Measurements from ENCODE around the gene YTHDF1.

The YTHDF1 gene

DNA sequence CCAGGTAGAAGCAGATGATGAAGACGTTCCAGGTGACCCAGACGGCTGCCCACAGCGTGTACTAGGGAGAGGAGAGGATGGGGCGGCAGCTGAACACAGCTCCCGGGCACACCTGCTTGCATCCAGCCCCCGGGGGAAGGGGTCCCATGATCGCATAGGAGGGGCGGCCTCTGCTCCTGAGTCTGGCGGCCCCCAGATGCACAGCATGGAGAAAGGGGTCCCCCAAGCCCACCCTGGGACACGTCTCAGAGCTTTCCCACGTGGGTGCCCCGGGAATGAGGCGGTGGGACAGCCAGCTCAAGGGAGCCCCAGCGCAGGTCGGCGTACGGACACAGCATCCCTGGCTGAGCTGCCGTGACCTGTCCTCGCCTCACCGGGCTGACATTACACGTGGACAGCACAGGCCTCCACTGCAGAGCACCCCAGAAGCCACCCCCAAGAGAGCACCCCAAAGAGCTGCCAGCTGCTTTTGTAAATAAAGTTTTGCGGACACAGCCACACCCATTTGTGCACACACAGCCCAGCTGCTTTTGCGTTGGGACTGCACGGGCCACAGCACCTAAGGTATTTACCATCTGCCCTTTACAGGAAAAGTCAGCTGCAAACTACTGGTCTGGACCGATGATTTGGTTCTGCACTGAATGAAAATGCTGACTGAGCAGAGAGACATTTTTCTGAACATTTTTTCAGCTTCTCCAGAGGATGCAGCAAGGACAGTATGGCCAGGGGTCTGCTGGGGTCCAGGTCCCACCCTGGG, 33.1 kb upstream of the YTHDF1 start:
- no peak for DNase-seq (ENCODE audit: low spot score)

- DNase-seq (ENCODE audit: low spot score), result no peak
Observed at GRCh38 chr20:63247671-63248228, 31.8 kb upstream of the YTHDF1 start.

- no peak for DNase-seq (ENCODE audit: low spot score)
Observed at GRCh38 chr20:63246490-63247288, 30.8 kb upstream of the YTHDF1 start.

DNA sequence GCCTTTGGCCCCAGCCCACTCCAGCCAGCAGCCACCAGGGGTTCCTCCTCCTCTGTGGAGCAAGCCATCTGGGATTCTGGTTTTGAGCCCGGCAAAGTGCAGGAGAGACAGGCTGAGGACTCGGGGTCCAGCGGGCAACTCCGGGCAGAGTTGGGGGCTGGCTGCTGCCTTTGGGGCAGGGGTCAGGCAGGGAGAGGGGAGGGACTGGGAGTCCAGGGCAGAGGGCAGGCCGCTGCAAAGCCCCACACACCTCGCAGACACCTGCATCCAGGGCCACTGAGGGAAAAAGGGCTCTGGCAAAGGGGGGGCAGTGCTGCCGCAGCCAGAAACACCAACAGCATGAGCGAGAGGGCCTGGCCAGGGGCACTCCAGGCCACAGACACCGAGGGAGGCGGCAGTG, 28.5 kb upstream of the YTHDF1 start:
- no peak for DNase-seq (ENCODE audit: low spot score)

GRCh38 chr20:63243604-63244247, 27.8 kb upstream of the YTHDF1 start:
- DNase-seq (ENCODE audit: low spot score), result no peak

- DNase-seq (ENCODE audit: low spot score), result no peak
Observed at GRCh38 chr20:63242736-63243135, 26.8 kb upstream of the YTHDF1 start.

- DNase-seq (ENCODE audit: low spot score), result no peak
Observed at GRCh38 chr20:63241272-63241671, 25.3 kb upstream of the YTHDF1 start.

GRCh38 chr20:63240004-63240403, 24.1 kb upstream of the YTHDF1 start:
- no peak for DNase-seq (ENCODE audit: low spot score)

- DNase-seq (ENCODE audit: low spot score), result no peak
Observed at GRCh38 chr20:63239431-63239830, 23.5 kb upstream of the YTHDF1 start.

DNA sequence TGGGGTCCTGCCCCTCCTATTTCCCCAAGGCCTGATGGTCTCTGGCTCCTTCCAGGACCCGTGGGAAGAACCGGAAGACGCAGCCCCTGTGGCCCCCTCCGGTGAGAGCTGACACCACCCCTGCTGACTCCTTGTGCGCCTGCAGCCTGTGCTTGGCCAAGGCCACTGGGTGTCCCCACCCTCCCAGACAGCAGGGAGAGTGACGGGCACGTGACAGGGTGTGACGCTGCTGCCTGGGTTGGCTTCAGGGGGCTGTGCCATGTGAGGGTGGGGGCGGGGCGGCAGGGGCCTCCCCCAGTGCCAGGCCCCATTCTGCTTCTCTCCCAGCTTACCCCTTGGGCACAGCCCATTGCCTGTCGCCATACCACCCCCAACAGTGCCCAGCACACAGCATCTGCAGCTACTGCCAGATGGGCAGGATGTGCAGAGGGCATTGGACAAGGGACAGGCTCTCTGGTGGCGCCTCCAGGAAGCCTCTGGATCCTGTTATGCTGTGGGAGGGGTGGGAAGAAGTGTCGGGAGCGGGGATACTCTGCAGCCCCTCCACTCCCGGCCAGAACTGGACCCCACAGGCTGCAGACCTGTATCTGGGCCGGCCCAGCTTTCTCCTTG, 22.7 kb upstream of the YTHDF1 start:
- no peak for DNase-seq (ENCODE audit: low spot score)

DNA sequence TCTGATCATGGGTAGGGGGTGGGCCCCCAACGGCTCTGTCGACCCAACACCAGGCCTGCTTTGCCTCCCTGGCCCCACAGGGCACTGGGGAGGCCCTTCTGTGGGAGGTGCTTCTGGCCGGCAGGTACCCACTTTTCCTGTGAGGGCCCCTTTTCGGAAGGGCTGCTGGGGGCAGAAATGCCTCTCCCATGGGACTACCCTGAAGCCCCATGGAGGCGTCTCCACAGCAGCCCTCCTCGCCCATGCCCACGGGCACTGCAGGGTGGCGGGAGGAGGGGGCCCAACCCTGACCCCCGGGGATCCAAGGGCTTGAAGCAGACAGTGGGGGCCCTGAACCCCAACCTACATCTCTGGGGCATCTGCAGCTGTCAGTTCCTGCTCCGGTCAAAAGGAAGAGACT, 22.1 kb upstream of the YTHDF1 start:
- DNase-seq (ENCODE audit: low spot score), result no peak

GRCh38 chr20:63236116-63236837, 20.3 kb upstream of the YTHDF1 start:
- DNase-seq (ENCODE audit: low spot score), result no peak

DNA sequence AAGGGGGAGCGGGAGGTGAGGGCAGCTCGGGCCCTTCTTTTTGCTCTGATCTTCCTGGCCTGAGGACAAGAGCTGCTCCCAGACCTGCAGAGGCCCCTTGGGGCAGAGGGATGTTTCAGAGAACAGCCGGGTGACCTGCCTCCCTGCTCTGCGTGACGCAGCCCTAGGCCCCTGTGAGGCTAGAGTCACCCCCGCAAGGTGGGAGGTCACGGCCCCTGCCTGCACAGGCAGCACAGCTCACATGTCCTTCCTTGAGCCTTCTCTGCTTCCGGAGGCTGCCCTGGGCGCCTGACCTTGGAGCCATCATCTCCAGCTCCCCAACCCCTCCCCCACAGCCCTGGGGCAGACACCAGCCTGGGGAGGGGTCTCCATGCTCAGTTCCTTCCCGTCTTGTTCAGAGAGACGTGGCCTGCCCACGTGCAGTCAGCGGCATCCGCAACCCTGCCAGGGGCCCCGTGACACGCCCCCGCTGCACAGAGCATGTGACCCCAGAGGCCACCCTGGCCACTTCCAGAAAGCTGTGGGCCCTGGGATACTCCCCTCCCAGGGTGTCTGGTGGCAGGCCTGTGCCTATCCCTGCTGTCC, 19.6 kb upstream of the YTHDF1 start, which contains the start of gene BIRC7:
Gene BIRC7 (plus strand): TSS at position 507 of the 585 bp plus-strand sequence. CDS start 192 bp downstream, outside the sequence.
- no peak for DNase-seq (ENCODE audit: low spot score)

DNA sequence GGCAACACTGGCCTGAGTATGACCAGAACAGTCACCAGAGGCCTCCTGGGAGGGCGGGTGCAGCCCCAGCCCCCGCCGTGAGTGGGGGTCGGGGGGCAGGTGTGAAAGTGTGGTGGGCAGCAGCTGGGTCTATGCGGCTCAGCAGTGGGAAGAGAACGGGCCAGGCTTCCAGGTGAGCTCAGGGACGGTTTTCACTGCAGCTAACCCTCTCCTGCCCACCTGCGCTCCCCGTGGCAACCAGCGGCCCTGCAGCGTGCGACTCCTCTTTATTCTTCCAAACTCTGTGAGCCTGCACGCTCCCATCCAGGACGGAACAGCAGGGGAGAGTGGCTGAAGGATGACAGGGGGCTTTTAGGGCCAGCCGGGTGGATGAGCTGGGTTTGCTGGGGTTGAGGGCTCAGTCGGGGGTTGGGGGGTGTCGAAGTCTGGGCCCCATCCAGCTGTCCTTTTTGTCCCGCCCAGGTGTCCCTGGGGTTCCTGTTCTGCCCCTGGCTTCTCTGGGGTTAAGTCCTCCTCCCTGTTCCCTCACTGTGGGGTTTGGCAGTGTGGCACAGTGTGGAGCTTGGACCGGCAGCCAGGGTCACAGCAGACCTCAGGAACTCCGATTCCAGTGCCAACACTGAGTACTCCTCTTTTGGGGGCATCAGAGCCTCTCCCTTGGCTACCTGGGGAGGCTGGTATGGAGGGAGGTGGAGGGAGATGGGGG, 18.9 kb upstream of the YTHDF1 start:
- peak; percentile 29 for DNase-seq (ENCODE audit: low spot score)

DNA sequence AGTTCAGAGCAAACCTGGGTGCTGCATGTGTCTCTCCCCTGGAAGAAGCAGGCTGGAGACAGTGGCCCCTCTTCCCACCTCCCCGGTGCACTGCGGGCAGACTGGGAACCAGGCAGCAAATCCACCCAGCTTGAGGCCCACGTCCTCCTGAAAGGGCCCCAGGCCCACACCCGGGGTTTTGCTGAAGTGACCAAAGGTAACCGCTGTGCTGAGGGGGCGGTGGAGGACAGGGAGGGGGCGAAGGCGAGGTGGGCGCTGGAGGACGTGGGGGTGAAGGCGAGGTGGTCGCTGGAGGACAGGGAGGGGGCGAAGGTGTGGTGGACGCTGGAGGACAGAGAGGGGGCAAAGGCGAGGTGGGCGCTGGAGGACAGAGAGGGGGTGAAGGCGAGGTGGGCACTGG, 18.0 kb upstream of the YTHDF1 start:
- no peak for DNase-seq (ENCODE audit: low spot score)

DNA sequence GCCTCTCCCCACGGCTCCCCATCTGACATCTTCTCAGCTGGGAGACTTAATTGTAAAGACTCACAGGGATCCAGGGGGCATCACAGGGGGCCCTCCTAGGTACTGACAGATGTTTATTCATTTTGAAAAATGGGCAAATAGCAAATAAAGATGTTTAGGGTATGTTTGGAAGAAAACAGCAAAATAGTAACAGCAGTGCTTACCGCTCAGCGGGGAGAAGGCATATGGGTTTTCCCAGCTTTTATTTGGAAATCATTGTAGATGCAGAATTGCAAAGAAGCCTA, 17.1 kb upstream of the YTHDF1 start:
- DNase-seq (ENCODE audit: low spot score), result no peak

DNA sequence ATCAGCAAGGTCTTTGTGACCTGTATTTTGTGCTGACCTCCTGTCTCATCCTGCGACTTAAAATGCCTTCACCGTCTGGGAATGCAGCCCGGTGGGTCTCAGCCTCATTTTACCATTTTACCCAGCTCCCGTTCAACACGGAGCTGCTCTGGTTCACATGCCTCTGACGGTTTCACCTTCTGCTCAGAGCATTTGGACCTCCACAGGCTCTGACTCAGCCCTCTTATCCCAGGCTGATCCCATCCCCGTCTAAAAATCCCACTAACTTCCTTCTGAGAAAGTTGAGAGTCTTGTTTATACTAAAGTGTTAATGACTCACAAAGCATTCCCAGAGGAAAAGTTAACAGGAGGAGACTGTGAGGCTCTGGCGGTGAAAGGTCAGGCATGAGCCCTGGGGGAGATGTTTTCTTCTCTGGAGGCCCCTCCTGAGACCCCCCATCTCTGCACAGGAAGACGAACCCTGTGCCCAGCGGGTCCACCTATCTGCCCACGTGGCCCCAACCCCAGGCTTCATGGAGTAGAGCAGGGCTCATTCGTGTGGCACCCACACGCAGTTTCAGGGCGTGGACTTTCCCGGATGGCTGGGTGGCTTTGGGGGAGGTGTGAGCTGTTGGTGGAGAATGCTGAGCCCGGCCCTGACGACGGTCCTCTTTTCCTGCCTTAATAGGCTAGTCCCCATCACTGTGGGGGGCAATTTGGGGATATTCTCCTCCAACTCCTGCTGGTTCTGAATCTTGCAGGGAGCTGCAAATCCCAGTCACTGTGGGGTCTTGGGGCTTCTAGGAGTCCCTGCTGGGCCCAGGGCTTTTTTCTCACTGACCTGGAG, 16.5 kb upstream of the YTHDF1 start:
- no peak for DNase-seq (ENCODE audit: low spot score)

GRCh38 chr20:63230800-63231268, 14.9 kb upstream of the YTHDF1 start:
- DNase-seq (ENCODE audit: low spot score), result no peak

DNA sequence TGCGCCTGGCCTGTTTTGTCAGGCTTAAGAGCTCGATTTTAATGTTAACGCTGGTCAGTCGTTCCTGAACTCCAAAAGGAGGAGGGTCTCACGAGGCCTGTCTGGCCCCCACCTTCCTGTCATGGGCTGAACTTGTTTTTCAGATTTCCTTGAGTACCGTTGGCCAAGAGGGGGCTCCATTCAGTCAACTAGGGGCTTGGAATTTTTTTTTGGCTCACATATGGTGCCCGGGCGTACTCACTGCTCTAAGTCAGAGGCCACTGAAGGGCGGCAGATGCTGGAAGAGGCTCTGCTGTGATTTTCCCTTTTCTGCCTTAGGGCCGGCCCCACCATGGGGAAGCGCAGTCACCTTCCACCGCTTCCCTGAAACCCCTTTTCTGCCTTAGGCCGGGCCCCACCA, 12.9 kb upstream of the YTHDF1 start:
- no peak for DNase-seq (ENCODE audit: low spot score)

DNA sequence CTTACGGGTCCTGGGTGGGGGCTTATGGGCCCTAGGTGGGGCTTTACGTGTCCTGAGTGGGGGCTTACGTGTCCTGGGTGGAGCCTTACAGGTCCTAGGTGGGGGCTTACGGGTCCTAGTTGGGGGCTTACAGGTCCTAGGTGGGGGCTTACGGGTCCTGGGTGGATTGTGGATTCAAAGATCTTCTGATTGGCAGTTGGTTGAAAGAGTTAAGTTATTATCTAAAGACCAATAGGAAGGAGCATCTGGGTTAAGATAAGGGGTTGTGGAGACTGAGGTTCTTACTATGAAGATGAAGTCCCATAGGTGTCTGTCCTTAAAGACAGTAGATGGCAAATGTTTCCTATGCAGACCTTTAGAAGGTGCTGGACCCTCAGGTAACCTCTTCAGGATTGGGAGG, 11.3 kb upstream of the YTHDF1 start:
- DNase-seq (ENCODE audit: low spot score), result no peak

Data from germinal center (tissue), 1 donor.